GM23338 (cell line): ENCODE measurements around the gene CPNE7. TPM values are rescaled to one million over a fixed set of nuclear protein-coding genes. Genes with fewer than 3 reads are reported as not detected.

ENCODE experiments used
- NANOG ChIP-seq: IDR thresholded peaks from 2 replicates; pipeline ENCODE4 v1.6.1; 2016; ENCODE audit warnings: antibody characterized with exemption, borderline replicate concordance
- POLR2AphosphoS5 ChIP-seq: IDR thresholded peaks from 2 replicates; pipeline ENCODE4 v1.6.1; 2016; ENCODE audit warnings: antibody characterized with exemption, low read depth
- STAT1 ChIP-seq: IDR thresholded peaks from one replicate; pipeline ENCODE4 v1.6.1; 2016; ENCODE audit warnings: antibody characterized with exemption; ENCODE audit not compliant: unreplicated experiment
- ZNF114 ChIP-seq: fragments of 250-450 bp; sonication (Bioruptor Pico); IDR thresholded peaks from 2 replicates; pipeline ENCODE4 v1.5.0; 2020; ENCODE audit warnings: mild to moderate bottlenecking, moderate library complexity
- ZNF331 ChIP-seq: fragments of 250-450 bp; sonication (Bioruptor Pico); IDR thresholded peaks from 2 replicates; pipeline ENCODE4 v1.5.0; 2020; ENCODE audit warnings: low read depth, mild to moderate bottlenecking, moderate library complexity
- polyA plus RNA-seq: library from polyadenylated mRNA; unstranded; fragments of >200 nt; fragmentation: Nextera tagmentation; extraction: Ambion mirVana; gene quantifications from 2 replicates; pipeline ENCODE4 v1.2.1, GENCODE V29; 2016
- total RNA-seq: library from RNA; depleted of rRNA; stranded (reverse); fragments of >200 nt; shearing (Covaris generic); gene quantifications from 2 replicates; pipeline ENCODE4 v1.2.3, GENCODE V29; 2014
- TF ChIP-seq, protein P1 (sequence below): fragments of 250-450 bp; sonication (Bioruptor Pico); IDR thresholded peaks from 2 replicates; pipeline ENCODE4 v1.5.0; 2020; ENCODE audit warnings: mild to moderate bottlenecking, moderate library complexity
- TF ChIP-seq, protein P2 (sequence below): IDR thresholded peaks from one replicate; pipeline ENCODE4 v1.6.1; 2018; ENCODE audit warnings: antibody characterized with exemption; ENCODE audit not compliant: unreplicated experiment

CPNE7 gene
- total and polyA plus RNA-seq, 2 experiments from 2014 or later, result 11.2 to 15.7 TPM

DNA sequence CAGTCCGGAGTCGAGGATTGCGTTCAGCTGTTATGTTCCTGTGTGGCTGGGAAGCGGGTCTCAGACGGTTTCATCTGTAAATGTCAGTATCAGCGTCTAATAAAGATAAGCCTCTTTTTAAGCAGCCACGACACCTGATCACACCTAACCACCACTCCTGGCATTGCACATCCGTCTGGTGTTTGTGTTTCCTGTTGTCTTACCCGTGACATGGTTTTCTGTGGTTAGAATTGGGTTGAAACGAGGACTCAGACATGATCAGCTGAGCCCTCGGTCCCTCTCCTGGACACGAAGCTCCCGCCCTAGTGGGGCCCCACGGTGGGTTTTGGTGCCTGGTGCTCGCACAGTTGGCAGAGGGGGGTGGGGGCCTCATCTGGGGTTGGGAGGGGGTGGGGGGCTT is 18.3 kb downstream of the CPNE7 start (continued):
- TF ChIP-seq, protein P1, sequence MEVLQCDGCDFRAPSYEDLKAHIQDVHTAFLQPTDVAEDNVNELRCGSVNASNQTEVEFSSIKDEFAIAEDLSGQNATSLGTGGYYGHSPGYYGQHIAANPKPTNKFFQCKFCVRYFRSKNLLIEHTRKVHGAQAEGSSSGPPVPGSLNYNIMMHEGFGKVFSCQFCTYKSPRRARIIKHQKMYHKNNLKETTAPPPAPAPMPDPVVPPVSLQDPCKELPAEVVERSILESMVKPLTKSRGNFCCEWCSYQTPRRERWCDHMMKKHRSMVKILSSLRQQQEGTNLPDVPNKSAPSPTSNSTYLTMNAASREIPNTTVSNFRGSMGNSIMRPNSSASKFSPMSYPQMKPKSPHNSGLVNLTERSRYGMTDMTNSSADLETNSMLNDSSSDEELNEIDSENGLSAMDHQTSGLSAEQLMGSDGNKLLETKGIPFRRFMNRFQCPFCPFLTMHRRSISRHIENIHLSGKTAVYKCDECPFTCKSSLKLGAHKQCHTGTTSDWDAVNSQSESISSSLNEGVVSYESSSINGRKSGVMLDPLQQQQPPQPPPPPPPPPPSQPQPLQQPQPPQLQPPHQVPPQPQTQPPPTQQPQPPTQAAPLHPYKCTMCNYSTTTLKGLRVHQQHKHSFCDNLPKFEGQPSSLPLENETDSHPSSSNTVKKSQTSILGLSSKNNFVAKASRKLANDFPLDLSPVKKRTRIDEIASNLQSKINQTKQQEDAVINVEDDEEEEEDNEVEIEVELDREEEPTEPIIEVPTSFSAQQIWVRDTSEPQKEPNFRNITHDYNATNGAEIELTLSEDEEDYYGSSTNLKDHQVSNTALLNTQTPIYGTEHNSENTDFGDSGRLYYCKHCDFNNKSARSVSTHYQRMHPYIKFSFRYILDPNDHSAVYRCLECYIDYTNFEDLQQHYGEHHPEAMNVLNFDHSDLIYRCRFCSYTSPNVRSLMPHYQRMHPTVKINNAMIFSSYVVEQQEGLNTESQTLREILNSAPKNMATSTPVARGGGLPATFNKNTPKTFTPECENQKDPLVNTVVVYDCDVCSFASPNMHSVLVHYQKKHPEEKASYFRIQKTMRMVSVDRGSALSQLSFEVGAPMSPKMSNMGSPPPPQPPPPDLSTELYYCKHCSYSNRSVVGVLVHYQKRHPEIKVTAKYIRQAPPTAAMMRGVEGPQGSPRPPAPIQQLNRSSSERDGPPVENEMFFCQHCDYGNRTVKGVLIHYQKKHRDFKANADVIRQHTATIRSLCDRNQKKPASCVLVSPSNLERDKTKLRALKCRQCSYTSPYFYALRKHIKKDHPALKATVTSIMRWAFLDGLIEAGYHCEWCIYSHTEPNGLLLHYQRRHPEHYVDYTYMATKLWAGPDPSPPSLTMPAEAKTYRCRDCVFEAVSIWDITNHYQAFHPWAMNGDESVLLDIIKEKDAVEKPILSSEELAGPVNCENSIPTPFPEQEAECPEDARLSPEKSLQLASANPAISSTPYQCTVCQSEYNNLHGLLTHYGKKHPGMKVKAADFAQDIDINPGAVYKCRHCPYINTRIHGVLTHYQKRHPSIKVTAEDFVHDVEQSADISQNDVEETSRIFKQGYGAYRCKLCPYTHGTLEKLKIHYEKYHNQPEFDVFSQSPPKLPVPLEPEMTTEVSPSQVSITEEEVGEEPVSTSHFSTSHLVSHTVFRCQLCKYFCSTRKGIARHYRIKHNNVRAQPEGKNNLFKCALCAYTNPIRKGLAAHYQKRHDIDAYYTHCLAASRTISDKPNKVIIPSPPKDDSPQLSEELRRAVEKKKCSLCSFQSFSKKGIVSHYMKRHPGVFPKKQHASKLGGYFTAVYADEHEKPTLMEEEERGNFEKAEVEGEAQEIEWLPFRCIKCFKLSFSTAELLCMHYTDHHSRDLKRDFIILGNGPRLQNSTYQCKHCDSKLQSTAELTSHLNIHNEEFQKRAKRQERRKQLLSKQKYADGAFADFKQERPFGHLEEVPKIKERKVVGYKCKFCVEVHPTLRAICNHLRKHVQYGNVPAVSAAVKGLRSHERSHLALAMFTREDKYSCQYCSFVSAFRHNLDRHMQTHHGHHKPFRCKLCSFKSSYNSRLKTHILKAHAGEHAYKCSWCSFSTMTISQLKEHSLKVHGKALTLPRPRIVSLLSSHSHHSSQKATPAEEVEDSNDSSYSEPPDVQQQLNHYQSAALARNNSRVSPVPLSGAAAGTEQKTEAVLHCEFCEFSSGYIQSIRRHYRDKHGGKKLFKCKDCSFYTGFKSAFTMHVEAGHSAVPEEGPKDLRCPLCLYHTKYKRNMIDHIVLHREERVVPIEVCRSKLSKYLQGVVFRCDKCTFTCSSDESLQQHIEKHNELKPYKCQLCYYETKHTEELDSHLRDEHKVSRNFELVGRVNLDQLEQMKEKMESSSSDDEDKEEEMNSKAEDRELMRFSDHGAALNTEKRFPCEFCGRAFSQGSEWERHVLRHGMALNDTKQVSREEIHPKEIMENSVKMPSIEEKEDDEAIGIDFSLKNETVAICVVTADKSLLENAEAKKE (CRISPR knock-in tag), result no peak
- TF ChIP-seq ZNF114 (CRISPR knock-in tag) (no peak), NANOG (no peak), POLR2AphosphoS5 (no peak), STAT1 (no peak), ZNF331 (CRISPR knock-in tag) (no peak)
- TF ChIP-seq, protein P2, sequence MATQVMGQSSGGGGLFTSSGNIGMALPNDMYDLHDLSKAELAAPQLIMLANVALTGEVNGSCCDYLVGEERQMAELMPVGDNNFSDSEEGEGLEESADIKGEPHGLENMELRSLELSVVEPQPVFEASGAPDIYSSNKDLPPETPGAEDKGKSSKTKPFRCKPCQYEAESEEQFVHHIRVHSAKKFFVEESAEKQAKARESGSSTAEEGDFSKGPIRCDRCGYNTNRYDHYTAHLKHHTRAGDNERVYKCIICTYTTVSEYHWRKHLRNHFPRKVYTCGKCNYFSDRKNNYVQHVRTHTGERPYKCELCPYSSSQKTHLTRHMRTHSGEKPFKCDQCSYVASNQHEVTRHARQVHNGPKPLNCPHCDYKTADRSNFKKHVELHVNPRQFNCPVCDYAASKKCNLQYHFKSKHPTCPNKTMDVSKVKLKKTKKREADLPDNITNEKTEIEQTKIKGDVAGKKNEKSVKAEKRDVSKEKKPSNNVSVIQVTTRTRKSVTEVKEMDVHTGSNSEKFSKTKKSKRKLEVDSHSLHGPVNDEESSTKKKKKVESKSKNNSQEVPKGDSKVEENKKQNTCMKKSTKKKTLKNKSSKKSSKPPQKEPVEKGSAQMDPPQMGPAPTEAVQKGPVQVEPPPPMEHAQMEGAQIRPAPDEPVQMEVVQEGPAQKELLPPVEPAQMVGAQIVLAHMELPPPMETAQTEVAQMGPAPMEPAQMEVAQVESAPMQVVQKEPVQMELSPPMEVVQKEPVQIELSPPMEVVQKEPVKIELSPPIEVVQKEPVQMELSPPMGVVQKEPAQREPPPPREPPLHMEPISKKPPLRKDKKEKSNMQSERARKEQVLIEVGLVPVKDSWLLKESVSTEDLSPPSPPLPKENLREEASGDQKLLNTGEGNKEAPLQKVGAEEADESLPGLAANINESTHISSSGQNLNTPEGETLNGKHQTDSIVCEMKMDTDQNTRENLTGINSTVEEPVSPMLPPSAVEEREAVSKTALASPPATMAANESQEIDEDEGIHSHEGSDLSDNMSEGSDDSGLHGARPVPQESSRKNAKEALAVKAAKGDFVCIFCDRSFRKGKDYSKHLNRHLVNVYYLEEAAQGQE, result no peak
